ENCODE data around the gene SSBP1. TPM values are rescaled to one million over a fixed set of nuclear protein-coding genes. Genes with fewer than 3 reads are reported as not detected.

SSBP1 gene
- total RNA-seq, 5 donors from 2014 or later (not counting 1 experiment from before 2014, with no cell fraction given) = 88.1 to 116 (median 91.1) TPM

GRCh38 chr7:141704112-141704511 is 34.0 kb upstream of the SSBP1 start:
- peaks cover 21 to 30% (median 24%) of the 10 kb centered on the region in 3 donors for H3K4me1 Mint-ChIP-seq
- H3K4me3 Mint-ChIP-seq = peak overlapping the region in 1 of 3 donors; percentile 73
- ChIA-PET CTCF (no interaction called here), POLR2A (no interaction called here)
- DNase-seq (no peak), ATAC-seq (replicated peaks in 1 of 4) (no peak)
- Histone ChIP-seq H3K27me3 (replicated peaks in 1 of 2; ENCODE audit: control insufficient read depth in 2 of 2, extremely low read depth in 1 of 2, insufficient read depth in 2 of 2, low read length in 1 of 2) (no peaks in the 10 kb centered on the region), H3K27ac (ENCODE audit: low read length) (no peak overlapping the region), H3K4me3 (ENCODE audit: control insufficient read depth in 1 of 2, extremely low read depth in 1 of 2, low read length in 1 of 2) (no peak overlapping the region), H3K9me3 (no peaks in the 10 kb centered on the region), H3K36me3 (ENCODE audit: control insufficient read depth in 2 of 2, extremely low read depth in 1 of 2, insufficient read depth in 1 of 2, low read length in 1 of 2) (no peaks in the 10 kb centered on the region), H3K4me1 (ENCODE audit: control insufficient read depth in 1 of 2, extremely low read depth in 1 of 2, insufficient read depth in 2 of 2, low read length in 2 of 2) (peaks cover 4 to 15% of the 10 kb centered on the region in 2 experiments)
- WGBS (ENCODE audit: insufficient coverage) = 100% methylated on average over 1 of the region's 3 CpGs
- no peak overlapping the region for H3K27ac Mint-ChIP-seq
- H3K9me3 Mint-ChIP-seq = no peaks in the 10 kb centered on the region
- no peaks in the 10 kb centered on the region for H3K27me3 Mint-ChIP-seq
- H3K36me3 Mint-ChIP-seq = peaks cover 4% of the 10 kb centered on the region

- CTCF ChIA-PET = no interaction called here
These were observed 33.4 kb upstream of the SSBP1 start for GRCh38 chr7:141704741-141705140.

GRCh38 chr7:141706239-141707064 is 31.7 kb upstream of the SSBP1 start:
- Mint-ChIP-seq H3K27ac (no peak overlapping the region), H3K27me3 (no peaks in the 10 kb centered on the region), H3K4me3 (no peak overlapping the region), H3K36me3 (peaks cover 12% of the 10 kb centered on the region), H3K9me3 (no peaks in the 10 kb centered on the region), H3K4me1 (peaks cover 4 to 10% (median 4%) of the 10 kb centered on the region in 3 donors)
- H3K4me1 ChIP-seq (ENCODE audit: control insufficient read depth in 1 of 2, extremely low read depth in 1 of 2, insufficient read depth in 2 of 2, low read length in 2 of 2) = peaks cover 2 to 5% of the 10 kb centered on the region in 2 experiments
- POLR2A ChIA-PET = no interaction called here
- H3K9me3 ChIP-seq = no peaks in the 10 kb centered on the region
- CTCF ChIA-PET = interaction anchor here in 1 of 2 donors (0.6 kb wide), 1 partner anchor 45 kb away, joined by 3 read pairs; no protein-coding TSS in a partner anchor
- no peak overlapping the region for H3K27ac ChIP-seq (ENCODE audit: low read length)
- H3K4me3 ChIP-seq (ENCODE audit: control insufficient read depth in 1 of 2, extremely low read depth in 1 of 2, low read length in 1 of 2) = no peak overlapping the region
- DNase-seq (no peak), ATAC-seq (replicated peaks in 1 of 4) (no peak)
- H3K27me3 ChIP-seq (replicated peaks in 1 of 2; ENCODE audit: control insufficient read depth in 2 of 2, extremely low read depth in 1 of 2, insufficient read depth in 2 of 2, low read length in 1 of 2) = no peaks in the 10 kb centered on the region
- no peaks in the 10 kb centered on the region for H3K36me3 ChIP-seq (ENCODE audit: control insufficient read depth in 2 of 2, extremely low read depth in 1 of 2, insufficient read depth in 1 of 2, low read length in 1 of 2)
- WGBS (ENCODE audit: insufficient coverage) = no CpG with 5 or more reads among the region's 1 CpG

More at GRCh38 chr7:141704741-141705140, 33.4 kb upstream of the SSBP1 start:
- Histone ChIP-seq H3K4me1 (ENCODE audit: control insufficient read depth in 1 of 2, extremely low read depth in 1 of 2, insufficient read depth in 2 of 2, low read length in 2 of 2) (peaks cover 4 to 11% of the 10 kb centered on the region in 2 experiments), H3K36me3 (ENCODE audit: control insufficient read depth in 2 of 2, extremely low read depth in 1 of 2, insufficient read depth in 1 of 2, low read length in 1 of 2) (no peaks in the 10 kb centered on the region), H3K4me3 (ENCODE audit: control insufficient read depth in 1 of 2, extremely low read depth in 1 of 2, low read length in 1 of 2) (no peak overlapping the region), H3K9me3 (no peaks in the 10 kb centered on the region), H3K27ac (ENCODE audit: low read length) (no peak overlapping the region), H3K27me3 (replicated peaks in 1 of 2; ENCODE audit: control insufficient read depth in 2 of 2, extremely low read depth in 1 of 2, insufficient read depth in 2 of 2, low read length in 1 of 2) (no peaks in the 10 kb centered on the region)
- no peaks in the 10 kb centered on the region for H3K27me3 Mint-ChIP-seq
- no peak overlapping the region for H3K27ac Mint-ChIP-seq
- no peaks in the 10 kb centered on the region for H3K9me3 Mint-ChIP-seq
- POLR2A ChIA-PET = no interaction called here
- H3K4me1 Mint-ChIP-seq = peaks cover 16 to 24% (median 18%) of the 10 kb centered on the region in 3 donors
- no peak overlapping the region for H3K4me3 Mint-ChIP-seq
- peaks cover 4% of the 10 kb centered on the region for H3K36me3 Mint-ChIP-seq
- ATAC-seq (replicated peaks in 1 of 4) = no peak
- no peak for DNase-seq
- WGBS (ENCODE audit: insufficient coverage) = 92% methylated on average over 2 of the region's 5 CpGs

- ChIA-PET POLR2A (interaction anchor here in 1 of 2 donors (0.6 to 1.1 kb wide), 2 partner anchors 29 to 50 kb away, joined by 3 read pairs; no protein-coding TSS in a partner anchor), CTCF (interaction anchor here (0.6 to 2.1 kb wide), 6 partner anchors 10 to 54 kb away, joined by 3 to 11 read pairs (median 4); partner anchors contain the start of gene SSBP1 (in 1 of the 2))
- no peaks in the 10 kb centered on the region for H3K27me3 ChIP-seq (replicated peaks in 1 of 2; ENCODE audit: control insufficient read depth in 2 of 2, extremely low read depth in 1 of 2, insufficient read depth in 2 of 2, low read length in 1 of 2)
- H3K4me3 ChIP-seq (ENCODE audit: control insufficient read depth in 1 of 2, extremely low read depth in 1 of 2, low read length in 1 of 2) = no peak within 1 kb of the TSS
- Mint-ChIP-seq H3K27me3 (no peaks in the 10 kb centered on the region), H3K36me3 (peaks cover 12% of the 10 kb centered on the region), H3K9me3 (no peaks in the 10 kb centered on the region), H3K4me1 (peaks cover 0 to 2% (median 0%) of the 10 kb centered on the region in 3 donors), H3K4me3 (no peak within 1 kb of the TSS), H3K27ac (no peak within 1 kb of the TSS)
- no peaks in the 10 kb centered on the region for H3K9me3 ChIP-seq
- WGBS (ENCODE audit: insufficient coverage) = 100% methylated on average over 4 of the region's 6 CpGs
- DNase-seq = no peak
- H3K4me1 ChIP-seq (ENCODE audit: control insufficient read depth in 1 of 2, extremely low read depth in 1 of 2, insufficient read depth in 2 of 2, low read length in 2 of 2) = no peaks in the 10 kb centered on the region
- no peak within 1 kb of the TSS for H3K27ac ChIP-seq (ENCODE audit: low read length)
- H3K36me3 ChIP-seq (ENCODE audit: control insufficient read depth in 2 of 2, extremely low read depth in 1 of 2, insufficient read depth in 1 of 2, low read length in 1 of 2) = no peaks in the 10 kb centered on the region
- ATAC-seq (replicated peaks in 1 of 4) = no peak
These were observed 29.8 kb upstream of the SSBP1 start, which contains the start of gene WEE2 for GRCh38 chr7:141708351-141708750. Gene WEE2 (plus strand): TSS chr7:141708353. CDS start chr7:141708759, 406 bp downstream.

- Histone ChIP-seq H3K4me3 (ENCODE audit: control insufficient read depth in 1 of 2, extremely low read depth in 1 of 2, low read length in 1 of 2) (no peak overlapping the region), H3K9me3 (no peaks in the 10 kb centered on the region), H3K36me3 (ENCODE audit: control insufficient read depth in 2 of 2, extremely low read depth in 1 of 2, insufficient read depth in 1 of 2, low read length in 1 of 2) (no peaks in the 10 kb centered on the region), H3K27ac (ENCODE audit: low read length) (no peak overlapping the region), H3K4me1 (ENCODE audit: control insufficient read depth in 1 of 2, extremely low read depth in 1 of 2, insufficient read depth in 2 of 2, low read length in 2 of 2) (no peaks in the 10 kb centered on the region), H3K27me3 (replicated peaks in 1 of 2; ENCODE audit: control insufficient read depth in 2 of 2, extremely low read depth in 1 of 2, insufficient read depth in 2 of 2, low read length in 1 of 2) (no peaks in the 10 kb centered on the region)
- peaks cover 15% of the 10 kb centered on the region for H3K36me3 Mint-ChIP-seq
- H3K4me1 Mint-ChIP-seq = peaks cover 0 to 2% (median 0%) of the 10 kb centered on the region in 3 donors
- DNase-seq (no peak), ATAC-seq (replicated peaks in 1 of 4) (no peak)
- ChIA-PET CTCF (interaction anchor here (1.2 to 2.1 kb wide), 5 partner anchors 8 to 55 kb away, joined by 3 to 11 read pairs (median 6); partner anchors contain the start of gene SSBP1 (in 1 of the 2)), POLR2A (interaction anchor here in 1 of 2 donors (1.1 kb wide), 1 partner anchor 28 kb away, joined by 3 read pairs; no protein-coding TSS in a partner anchor)
- no peak overlapping the region for H3K4me3 Mint-ChIP-seq
- no CpG with 5 or more reads among the region's 2 CpGs for WGBS (ENCODE audit: insufficient coverage)
- H3K27me3 Mint-ChIP-seq = no peaks in the 10 kb centered on the region
- H3K27ac Mint-ChIP-seq = no peak overlapping the region
- H3K9me3 Mint-ChIP-seq = no peaks in the 10 kb centered on the region
These were observed 28.8 kb upstream of the SSBP1 start for GRCh38 chr7:141709318-141709717.

GRCh38 chr7:141709749-141710148 is 28.4 kb upstream of the SSBP1 start:
- no peak for ATAC-seq (replicated peaks in 1 of 4)
- POLR2A ChIA-PET = no interaction called here
- Mint-ChIP-seq H3K27me3 (no peaks in the 10 kb centered on the region), H3K4me1 (peaks cover 0 to 2% (median 0%) of the 10 kb centered on the region in 3 donors), H3K36me3 (peaks cover 15% of the 10 kb centered on the region), H3K4me3 (no peak overlapping the region), H3K9me3 (no peaks in the 10 kb centered on the region), H3K27ac (no peak overlapping the region)
- Histone ChIP-seq H3K36me3 (ENCODE audit: control insufficient read depth in 2 of 2, extremely low read depth in 1 of 2, insufficient read depth in 1 of 2, low read length in 1 of 2) (no peaks in the 10 kb centered on the region), H3K9me3 (no peaks in the 10 kb centered on the region), H3K4me1 (ENCODE audit: control insufficient read depth in 1 of 2, extremely low read depth in 1 of 2, insufficient read depth in 2 of 2, low read length in 2 of 2) (no peaks in the 10 kb centered on the region), H3K27me3 (replicated peaks in 1 of 2; ENCODE audit: control insufficient read depth in 2 of 2, extremely low read depth in 1 of 2, insufficient read depth in 2 of 2, low read length in 1 of 2) (no peaks in the 10 kb centered on the region), H3K27ac (ENCODE audit: low read length) (no peak overlapping the region), H3K4me3 (ENCODE audit: control insufficient read depth in 1 of 2, extremely low read depth in 1 of 2, low read length in 1 of 2) (no peak overlapping the region)
- WGBS (ENCODE audit: insufficient coverage) = 100% methylated on average over 1 of the region's 4 CpGs
- CTCF ChIA-PET = interaction anchor here (1.2 to 2.1 kb wide), 6 partner anchors 9 to 74 kb away, joined by 3 to 11 read pairs (median 5); partner anchors contain the start of gene SSBP1 (in 1 of the 2)
- no peak for DNase-seq
